ENCODE results near the gene NEK4. TPM values are rescaled to one million over a fixed set of nuclear protein-coding genes. Genes with fewer than 3 reads are reported as not detected.
"Not testable (repeated sequence)": the region's sequence is repeated elsewhere in the genome, so short reads cannot be mapped to it uniquely, and the experiment has no call there.

Gene NEK4
- total and polyA plus RNA-seq, 9 donors: 8.4 to 14.9 (median 10.5) TPM

DNA sequence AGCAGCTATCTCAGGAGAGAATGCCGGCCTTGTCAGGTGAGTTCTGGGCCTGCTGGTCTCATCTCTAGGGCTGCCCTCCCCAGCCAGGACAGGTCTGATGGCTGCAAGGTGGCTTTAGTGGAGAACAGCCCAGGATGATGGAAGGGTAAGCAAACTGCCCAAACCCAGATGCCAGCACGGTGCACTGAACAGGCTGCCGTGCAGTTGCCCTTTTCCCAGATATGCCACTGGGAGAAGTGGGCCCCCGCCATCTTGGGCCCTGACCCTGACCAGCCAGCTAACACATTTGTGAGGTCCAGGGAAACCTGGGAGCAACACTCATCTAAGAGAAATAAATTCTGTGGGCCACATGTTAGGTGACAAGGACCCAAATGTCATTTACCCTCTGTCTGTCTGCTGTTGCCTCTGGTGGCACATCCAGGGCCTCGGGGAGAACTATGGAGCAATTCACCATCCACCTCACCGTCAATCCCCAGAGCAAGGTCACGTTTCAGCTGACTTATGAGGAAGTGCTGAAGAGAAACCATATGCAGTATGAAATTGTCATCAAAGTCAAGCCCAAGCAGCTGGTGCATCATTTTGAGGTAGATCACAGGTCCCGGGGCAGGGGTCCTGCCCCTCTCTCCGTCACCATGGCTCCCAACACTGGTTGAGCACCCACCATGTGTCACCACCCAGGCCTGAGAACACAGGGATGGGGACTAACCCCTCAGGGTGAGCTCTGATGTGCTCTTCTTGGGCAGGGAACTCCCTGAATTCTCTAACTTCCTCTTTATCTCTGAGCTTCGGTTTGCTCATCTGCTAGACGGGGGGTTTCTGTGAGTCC is 8.5 kb upstream of the NEK4 start:
- WGBS (ENCODE audit: insufficient coverage): 81% methylated on average over 7 of the region's 11 CpGs
- Histone ChIP-seq H3K27me3 (ENCODE audit: control insufficient read depth, insufficient read depth, low read length) (peaks cover 8% of the 10 kb centered on the region), H3K36me3 (ENCODE audit: control insufficient read depth, insufficient read depth, low read length) (no peaks in the 10 kb centered on the region), H3K27ac (ENCODE audit: low read length) (no peak overlapping the region), H3K4me1 (ENCODE audit: control insufficient read depth, insufficient read depth, low read length) (no peaks in the 10 kb centered on the region), H3K9me3 (replicated peaks; ENCODE audit: control insufficient read depth, low read depth, low read length) (no peaks in the 10 kb centered on the region), H3K4me3 (ENCODE audit: low read length) (no peak overlapping the region)
- DNase-seq: no peak

DNA sequence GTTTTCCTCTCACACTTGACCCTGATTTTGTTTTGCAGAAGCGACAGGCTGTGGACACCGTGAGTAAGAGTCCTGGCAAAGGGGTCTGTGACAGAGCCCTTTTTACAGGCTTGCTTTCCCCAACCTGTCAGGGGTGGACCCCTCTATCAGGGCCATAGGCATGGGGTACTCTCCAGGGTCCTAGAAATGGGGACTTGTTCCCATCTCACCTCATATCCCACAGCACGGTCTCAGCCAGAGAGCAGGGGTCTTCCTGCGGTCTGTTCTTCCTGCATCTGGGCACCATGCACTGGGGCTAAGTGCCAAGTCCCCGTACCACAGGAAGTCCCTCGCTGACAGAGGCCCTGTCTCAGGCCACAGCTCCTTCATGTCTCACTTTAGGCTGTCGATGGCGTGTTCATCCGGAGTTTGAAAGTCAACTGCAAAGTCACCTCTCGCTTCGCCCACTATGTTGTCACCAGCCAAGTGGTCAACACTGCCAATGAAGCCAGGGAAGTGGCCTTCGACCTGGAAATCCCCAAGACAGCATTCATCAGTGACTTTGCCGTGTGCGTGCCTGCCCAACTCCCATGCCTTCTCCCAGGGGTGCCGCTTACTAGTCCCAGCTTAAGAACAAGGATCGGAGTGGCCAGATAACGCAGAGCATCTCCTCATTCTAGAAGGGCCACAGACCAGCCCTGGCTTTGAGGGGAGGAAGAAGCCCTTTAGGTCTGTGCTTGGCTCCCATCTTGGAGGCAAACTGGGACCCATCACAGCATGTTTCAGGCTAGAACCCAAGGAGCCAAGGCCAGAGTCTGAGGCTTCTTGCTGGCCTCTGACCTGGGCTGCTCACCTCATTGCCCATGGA is 7.4 kb upstream of the NEK4 start:
- no peaks in the 10 kb centered on the region for H3K36me3 ChIP-seq (ENCODE audit: control insufficient read depth, insufficient read depth, low read length)
- 64% methylated on average over 16 of the region's 17 CpGs for WGBS (ENCODE audit: insufficient coverage)
- no peak for DNase-seq
- H3K4me3 ChIP-seq (ENCODE audit: low read length): no peak overlapping the region
- H3K4me1 ChIP-seq (ENCODE audit: control insufficient read depth, insufficient read depth, low read length): no peaks in the 10 kb centered on the region
- H3K9me3 ChIP-seq (replicated peaks; ENCODE audit: control insufficient read depth, low read depth, low read length): no peaks in the 10 kb centered on the region
- H3K27ac ChIP-seq (ENCODE audit: low read length): no peak overlapping the region
- H3K27me3 ChIP-seq (ENCODE audit: control insufficient read depth, insufficient read depth, low read length): peaks cover 8% of the 10 kb centered on the region

DNA sequence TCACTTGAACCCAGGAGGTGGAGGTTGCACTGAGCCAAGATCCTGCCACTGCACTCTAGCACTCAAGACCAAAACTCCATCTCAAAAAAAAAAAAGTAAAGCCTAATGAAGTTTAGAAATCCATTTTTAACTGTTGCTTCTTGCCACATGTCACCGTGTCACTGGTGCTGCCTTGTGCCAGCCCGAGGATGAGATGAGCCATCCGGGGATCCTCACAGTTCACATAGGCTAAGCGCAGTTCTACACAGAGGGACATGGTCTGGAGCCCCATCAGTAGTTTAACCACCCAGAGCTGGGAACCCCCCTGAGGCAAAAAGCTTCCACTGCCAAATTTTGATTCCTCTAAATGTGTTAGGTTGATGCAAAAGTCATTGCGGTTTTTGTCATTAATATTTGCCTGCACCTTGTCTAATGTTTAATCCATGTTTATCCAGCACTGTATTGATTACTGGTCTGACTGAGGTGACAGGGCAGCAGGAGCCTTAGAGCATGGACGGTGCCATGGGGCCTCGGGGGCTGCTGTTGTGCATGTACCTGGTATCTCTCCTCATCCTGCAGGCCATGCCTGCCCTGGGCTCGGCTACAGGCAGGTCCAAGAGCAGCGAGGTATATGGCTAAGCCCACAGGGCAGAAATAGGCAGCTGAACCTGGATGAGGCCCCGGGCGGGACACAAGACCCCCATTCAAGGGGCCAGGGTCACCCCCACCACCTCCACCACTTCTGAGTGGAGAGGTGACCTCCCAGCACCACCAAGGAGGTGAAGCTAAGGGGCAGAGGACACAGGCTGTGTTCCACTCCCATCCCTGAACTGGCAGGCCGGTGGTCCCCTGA is 6.6 kb upstream of the NEK4 start, which contains the start of gene ITIH1:
ITIH1 (plus strand) TSS at position 473 of the 832 bp plus-strand sequence; CDS start at position 490, 17 bp downstream.
- no peaks in the 10 kb centered on the region for H3K36me3 ChIP-seq (ENCODE audit: control insufficient read depth, insufficient read depth, low read length)
- no peak for DNase-seq
- no peak within 1 kb of the TSS for H3K27ac ChIP-seq (ENCODE audit: low read length)
- H3K4me3 ChIP-seq (ENCODE audit: low read length): no peak within 1 kb of the TSS
- 84% methylated on average over 8 of the region's 12 CpGs for WGBS (ENCODE audit: insufficient coverage)
- H3K9me3 ChIP-seq (replicated peaks; ENCODE audit: control insufficient read depth, low read depth, low read length): no peaks in the 10 kb centered on the region
- H3K4me1 ChIP-seq (ENCODE audit: control insufficient read depth, insufficient read depth, low read length): no peaks in the 10 kb centered on the region
- peaks cover 4% of the 10 kb centered on the region for H3K27me3 ChIP-seq (ENCODE audit: control insufficient read depth, insufficient read depth, low read length)

DNA sequence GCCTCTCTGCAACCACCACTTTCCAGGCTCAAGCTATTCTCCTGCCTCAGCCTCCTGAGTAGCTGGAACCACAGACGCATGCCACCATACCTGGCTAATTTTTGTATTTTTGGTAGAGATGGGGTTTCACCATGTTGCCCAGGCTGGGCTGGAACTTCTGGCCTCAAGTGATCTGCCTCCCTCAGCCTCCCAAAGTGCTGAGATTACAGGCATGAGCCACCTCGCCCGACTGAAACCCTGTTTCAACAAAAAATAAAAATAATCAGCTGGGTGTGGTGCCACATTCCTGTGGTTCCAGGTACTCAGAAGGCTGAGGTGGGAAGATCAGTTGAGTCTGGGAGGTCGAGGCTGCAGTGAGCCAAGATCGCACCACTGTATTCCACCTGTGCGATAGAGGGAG is 5.7 kb upstream of the NEK4 start:
- H3K27me3 ChIP-seq (ENCODE audit: control insufficient read depth, insufficient read depth, low read length); H3K9me3 ChIP-seq (replicated peaks; ENCODE audit: control insufficient read depth, low read depth, low read length); H3K4me1 ChIP-seq (ENCODE audit: control insufficient read depth, insufficient read depth, low read length); H3K27ac ChIP-seq (ENCODE audit: low read length); DNase-seq; H3K4me3 ChIP-seq (ENCODE audit: low read length); H3K36me3 ChIP-seq (ENCODE audit: control insufficient read depth, insufficient read depth, low read length): not testable (repeated sequence)
- no CpG with 5 or more reads among the region's 6 CpGs for WGBS (ENCODE audit: insufficient coverage)

DNA sequence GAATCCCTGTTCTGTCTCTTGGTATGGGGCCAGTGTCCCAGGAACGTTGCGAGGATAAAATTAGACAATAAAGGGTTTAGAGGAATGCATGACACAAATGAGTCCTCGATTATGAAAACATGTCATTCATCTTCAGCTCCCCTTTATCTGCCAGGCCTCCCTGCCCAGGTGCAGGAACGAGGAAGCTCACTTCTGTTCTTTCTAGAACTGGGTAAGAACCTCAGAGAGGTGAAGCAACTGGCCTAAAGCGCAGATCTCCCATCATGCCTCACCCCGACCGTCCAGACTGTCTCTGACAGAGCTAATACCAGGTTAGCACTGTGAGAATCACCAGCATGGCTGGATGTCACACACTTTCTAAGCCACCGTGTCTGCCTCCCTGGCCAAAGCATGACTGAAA is 5.1 kb upstream of the NEK4 start:
- H3K9me3 ChIP-seq (replicated peaks; ENCODE audit: control insufficient read depth, low read depth, low read length): no peaks in the 10 kb centered on the region
- no peaks in the 10 kb centered on the region for H3K27me3 ChIP-seq (ENCODE audit: control insufficient read depth, insufficient read depth, low read length)
- H3K4me1 ChIP-seq (ENCODE audit: control insufficient read depth, insufficient read depth, low read length): peaks cover 4% of the 10 kb centered on the region
- no peaks in the 10 kb centered on the region for H3K36me3 ChIP-seq (ENCODE audit: control insufficient read depth, insufficient read depth, low read length)
- no peak for DNase-seq
- no peak overlapping the region for H3K4me3 ChIP-seq (ENCODE audit: low read length)
- WGBS (ENCODE audit: insufficient coverage): 54% methylated on average over 2 of the region's 8 CpGs
- no peak overlapping the region for H3K27ac ChIP-seq (ENCODE audit: low read length)

DNA sequence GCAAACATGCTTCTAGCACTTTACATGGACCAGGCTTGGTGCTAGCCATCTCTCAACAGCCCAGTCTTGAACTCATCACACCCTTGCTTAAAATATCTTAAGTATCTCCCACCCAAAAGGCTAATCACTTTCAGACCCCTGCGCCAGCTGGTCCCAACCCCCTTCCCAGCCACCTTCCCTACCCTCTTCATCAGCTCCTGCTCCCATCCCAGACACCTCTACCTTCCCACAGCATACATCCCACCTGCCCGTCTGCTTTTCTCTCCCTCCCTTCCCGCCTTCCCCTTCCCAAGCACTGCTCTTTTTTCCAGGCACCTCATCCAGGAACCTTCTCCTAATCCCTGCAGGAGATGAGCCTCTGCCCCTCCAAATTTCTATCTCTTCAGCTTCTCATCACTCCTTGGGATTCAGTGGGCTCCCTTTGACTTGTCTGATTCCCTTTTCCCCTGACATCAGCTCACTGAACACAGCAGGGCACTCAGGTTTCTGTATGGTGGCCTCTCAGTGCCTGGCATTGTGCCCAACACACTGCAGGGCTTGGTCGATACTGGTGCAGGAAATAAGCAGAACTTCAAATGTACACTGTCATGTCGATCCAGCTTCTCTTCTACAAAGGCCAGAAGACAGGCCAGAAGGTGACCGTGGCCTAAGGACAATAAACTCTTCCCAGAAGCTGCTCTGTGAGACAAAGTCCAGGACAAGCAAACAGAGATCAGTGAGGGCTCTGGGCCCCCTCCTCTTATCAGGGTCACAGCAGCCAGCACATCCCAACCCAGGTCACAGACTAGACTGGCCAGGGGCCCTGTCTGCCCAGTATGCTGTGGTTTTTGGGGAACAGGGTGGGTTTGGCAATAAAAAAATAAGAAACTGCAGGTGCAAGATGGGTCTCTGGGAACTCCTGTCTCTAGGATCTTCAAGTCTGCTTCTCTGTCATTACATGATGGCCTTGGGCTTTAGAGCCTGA is 4.4 kb upstream of the NEK4 start:
- H3K9me3 ChIP-seq (replicated peaks; ENCODE audit: control insufficient read depth, low read depth, low read length): no peaks in the 10 kb centered on the region
- H3K27me3 ChIP-seq (ENCODE audit: control insufficient read depth, insufficient read depth, low read length): no peaks in the 10 kb centered on the region
- no peak overlapping the region for H3K27ac ChIP-seq (ENCODE audit: low read length)
- DNase-seq: peak; percentile 17
- H3K4me3 ChIP-seq (ENCODE audit: low read length): no peak overlapping the region
- no peaks in the 10 kb centered on the region for H3K36me3 ChIP-seq (ENCODE audit: control insufficient read depth, insufficient read depth, low read length)
- 39% methylated on average over 5 of the region's 6 CpGs for WGBS (ENCODE audit: insufficient coverage)
- peaks cover 4% of the 10 kb centered on the region for H3K4me1 ChIP-seq (ENCODE audit: control insufficient read depth, insufficient read depth, low read length)

DNA sequence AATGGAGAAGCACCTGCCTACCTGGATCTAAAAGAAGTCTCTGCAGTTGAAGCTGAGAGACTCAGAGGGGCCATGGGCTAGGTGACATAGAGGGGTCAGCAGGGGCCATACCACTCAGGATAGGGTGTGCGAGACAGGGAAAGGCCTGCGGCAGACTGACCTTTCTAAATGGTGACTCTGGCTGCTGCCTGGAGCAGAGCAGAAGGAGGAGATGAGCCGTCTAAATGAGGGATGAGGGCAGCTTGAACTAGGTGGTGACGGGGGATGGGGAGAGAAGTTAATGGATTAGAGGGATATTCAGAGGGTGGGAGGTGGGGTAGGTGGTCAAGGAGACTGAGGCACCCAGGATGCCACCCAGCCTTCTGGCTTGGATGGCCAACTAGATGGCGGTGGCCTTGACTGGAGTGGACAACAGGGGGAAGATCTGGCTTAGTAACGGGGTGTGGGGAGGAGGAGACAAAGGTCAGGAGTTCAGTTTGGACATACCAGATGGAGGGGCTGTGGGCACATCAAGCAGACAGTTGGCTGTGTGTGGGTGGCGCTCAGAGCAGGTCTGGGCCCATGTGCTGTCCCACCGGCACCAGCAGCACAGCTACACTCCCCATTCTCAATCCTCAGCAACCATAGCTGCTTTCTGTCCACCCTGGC is 3.5 kb upstream of the NEK4 start:
- no peak for DNase-seq
- Histone ChIP-seq H3K36me3 (ENCODE audit: control insufficient read depth, insufficient read depth, low read length) (no peaks in the 10 kb centered on the region), H3K9me3 (replicated peaks; ENCODE audit: control insufficient read depth, low read depth, low read length) (no peaks in the 10 kb centered on the region), H3K4me1 (ENCODE audit: control insufficient read depth, insufficient read depth, low read length) (peaks cover 8% of the 10 kb centered on the region), H3K27ac (ENCODE audit: low read length) (no peak overlapping the region), H3K4me3 (ENCODE audit: low read length) (no peak overlapping the region), H3K27me3 (ENCODE audit: control insufficient read depth, insufficient read depth, low read length) (no peaks in the 10 kb centered on the region)
- 71% methylated on average over 6 of the region's 8 CpGs for WGBS (ENCODE audit: insufficient coverage)

DNA sequence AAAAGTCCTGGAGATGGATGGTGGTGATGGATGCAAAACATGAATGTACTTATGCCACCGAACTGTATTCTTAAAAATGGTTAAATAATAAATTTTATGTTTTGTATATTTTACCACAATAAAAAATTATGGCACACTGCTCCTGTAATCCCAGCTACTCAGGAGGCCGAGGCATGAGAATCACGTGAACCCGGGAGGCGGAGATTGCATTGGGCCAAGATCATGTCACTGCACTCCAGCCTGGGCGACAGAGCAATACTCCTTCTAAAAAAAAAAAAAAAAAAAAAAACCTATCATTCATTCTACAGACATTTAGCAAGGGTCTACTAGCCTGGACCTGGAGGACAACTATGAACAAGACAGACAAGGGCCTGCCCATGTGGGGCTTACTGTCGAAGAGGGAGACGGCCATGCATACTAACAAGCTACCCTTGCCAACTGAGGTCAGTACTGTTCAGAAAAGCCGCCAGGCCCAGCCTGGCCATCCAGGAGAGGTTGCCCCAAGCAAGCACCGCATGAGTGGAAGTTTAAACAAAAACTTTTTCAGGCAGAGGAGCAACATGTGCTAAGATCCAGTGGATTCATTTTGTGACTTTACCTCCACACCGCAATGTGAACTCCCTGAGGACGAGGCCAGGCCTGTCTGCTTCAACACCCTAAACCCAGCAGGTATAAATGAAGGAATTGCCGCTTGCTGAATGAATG is 2.8 kb upstream of the NEK4 start:
- no peak for DNase-seq
- no peaks in the 10 kb centered on the region for H3K36me3 ChIP-seq (ENCODE audit: control insufficient read depth, insufficient read depth, low read length)
- H3K27me3 ChIP-seq (ENCODE audit: control insufficient read depth, insufficient read depth, low read length): no peaks in the 10 kb centered on the region
- H3K4me1 ChIP-seq (ENCODE audit: control insufficient read depth, insufficient read depth, low read length): peaks cover 8% of the 10 kb centered on the region
- WGBS (ENCODE audit: insufficient coverage): 96% methylated on average over 4 of the region's 13 CpGs
- no peaks in the 10 kb centered on the region for H3K9me3 ChIP-seq (replicated peaks; ENCODE audit: control insufficient read depth, low read depth, low read length)
- H3K27ac ChIP-seq (ENCODE audit: low read length): no peak overlapping the region
- H3K4me3 ChIP-seq (ENCODE audit: low read length): no peak overlapping the region
